NCI-H82 treated with DMSO at 0.1 percent for 48 hours (cell line): ENCODE results near the gene NATD1.

ENCODE experiments used
- DNase-seq: peaks from one replicate; lab custom pipeline; 2025; ENCODE audit not compliant: unreplicated experiment; lab: John Stamatoyannopoulos, UW

NATD1 gene

GRCh38 chr17:21289902-21290571 is 36.8 kb upstream of the NATD1 start:
- DNase-seq, result no peak

GRCh38 chr17:21289175-21289901 is 36.1 kb upstream of the NATD1 start:
- DNase-seq, result no peak

GRCh38 chr17:21288571-21289017 is 35.4 kb upstream of the NATD1 start:
- DNase-seq, result no peak

GRCh38 chr17:21287703-21288449 is 34.7 kb upstream of the NATD1 start:
- no peak for DNase-seq

- no peak for DNase-seq
Observed at GRCh38 chr17:21286909-21287702, 33.9 kb upstream of the NATD1 start.

- no peak for DNase-seq
Observed at GRCh38 chr17:21286066-21286770, 33.0 kb upstream of the NATD1 start.

- DNase-seq, result no peak
Observed at GRCh38 chr17:21285164-21286065, 32.2 kb upstream of the NATD1 start.

- peak; percentile 100 for DNase-seq
Observed at GRCh38 chr17:21284319-21285163, 31.3 kb upstream of the NATD1 start, which contains the start of gene MAP2K3. TSS of gene MAP2K3 (plus strand) at chr17:21284711. CDS start at chr17:21284921, 210 bp downstream.

- no peak for DNase-seq
Observed at GRCh38 chr17:21283482-21284318, 30.5 kb upstream of the NATD1 start.

- no peak for DNase-seq
Observed at GRCh38 chr17:21282850-21283249, 29.6 kb upstream of the NATD1 start.

- no peak for DNase-seq
Observed at GRCh38 chr17:21282231-21282630, 29.0 kb upstream of the NATD1 start.

- DNase-seq, result peak; percentile 62
Observed at GRCh38 chr17:21280081-21280518, 26.9 kb upstream of the NATD1 start.

GRCh38 chr17:21279582-21279981 is 26.4 kb upstream of the NATD1 start:
- DNase-seq, result no peak

- DNase-seq, result no peak
Observed at GRCh38 chr17:21279198-21279535, 26.0 kb upstream of the NATD1 start.

GRCh38 chr17:21278450-21279197 is 25.4 kb upstream of the NATD1 start:
- no peak for DNase-seq

- no peak for DNase-seq
Observed at GRCh38 chr17:21277332-21277731, 24.1 kb upstream of the NATD1 start.

- no peak for DNase-seq
Observed at GRCh38 chr17:21276264-21276588, 23.0 kb upstream of the NATD1 start.
